HG02981 (cell line): Measurements from ENCODE around the gene WEE2.
"Not testable (repeated sequence)": the region's sequence is repeated elsewhere in the genome, so short reads cannot be mapped to it uniquely, and the experiment has no call there.

Experiments
- ATAC-seq: cut with Tn5 transposase; IDR thresholded peaks from one replicate; pipeline ENCODE4 v1.9.1; 2021; ENCODE audit warnings: mild to moderate bottlenecking, moderate library complexity; ENCODE audit not compliant: unreplicated experiment

The WEE2 gene

GRCh38 chr7:141712603-141713255 lies 4.6 kb downstream of the WEE2 start:
- no peak for ATAC-seq

DNA sequence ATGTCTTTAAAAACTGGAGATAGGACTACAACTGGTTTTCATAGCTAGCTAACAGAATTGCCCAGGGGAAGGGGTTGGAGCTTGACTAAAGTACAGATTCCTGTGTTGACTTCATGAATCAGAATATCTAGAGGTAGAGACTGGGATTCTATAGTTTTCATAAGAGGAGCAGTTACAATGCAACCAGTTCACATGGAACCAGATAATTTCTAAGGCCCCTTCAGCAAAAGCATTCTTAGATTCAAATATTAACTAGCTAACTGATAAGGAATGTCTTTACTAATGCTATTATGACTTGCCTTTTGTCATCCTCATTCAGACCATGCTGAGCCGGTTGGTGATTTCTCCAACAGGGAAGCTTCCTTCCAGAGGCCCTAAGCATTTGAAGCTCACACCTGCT lies 5.7 kb downstream of the WEE2 start:
- ATAC-seq, result no peak

DNA sequence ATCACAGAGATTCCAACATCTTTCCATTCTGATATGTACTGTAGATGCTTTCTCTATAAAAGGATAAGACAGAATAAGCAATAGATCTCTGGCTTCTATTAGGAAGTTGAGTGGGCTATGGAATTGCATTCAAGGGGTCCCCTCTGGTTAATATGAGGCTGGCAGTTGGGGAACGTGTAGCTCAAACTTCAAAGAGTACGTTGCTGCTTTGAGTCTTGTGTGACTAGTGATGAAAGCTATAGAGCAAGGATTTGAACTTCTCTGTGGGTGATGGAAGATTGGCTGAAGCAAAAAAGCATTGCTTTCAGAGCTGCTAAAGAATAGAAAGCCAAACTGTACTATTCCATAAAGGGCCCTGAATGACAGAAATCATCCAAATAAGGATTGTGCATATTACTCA lies 6.4 kb downstream of the WEE2 start:
- ATAC-seq, result no peak

- ATAC-seq, result no peak
Measured at GRCh38 chr7:141715018-141715417, 6.9 kb downstream of the WEE2 start.

- ATAC-seq, result no peak
Measured at GRCh38 chr7:141715794-141716689, 7.9 kb downstream of the WEE2 start.

DNA sequence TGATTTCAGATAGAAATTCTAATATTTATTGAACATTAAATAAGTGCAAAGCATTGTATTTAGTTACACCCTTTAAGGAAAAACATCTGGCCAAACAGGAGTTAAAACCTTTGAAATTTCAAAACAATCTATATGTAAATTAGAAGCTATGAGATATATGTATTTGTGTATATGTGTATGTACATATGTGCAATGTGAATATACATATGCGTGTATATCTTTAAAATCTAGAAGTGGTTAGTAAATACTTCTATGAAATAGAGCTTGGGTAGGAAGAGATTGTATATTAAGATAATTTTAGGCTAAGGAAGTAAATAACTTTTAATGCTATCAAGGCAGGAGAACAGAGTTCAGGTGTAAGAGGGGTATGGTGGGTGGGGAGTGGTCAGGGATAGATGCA lies 9.3 kb downstream of the WEE2 start:
- no peak for ATAC-seq

DNA sequence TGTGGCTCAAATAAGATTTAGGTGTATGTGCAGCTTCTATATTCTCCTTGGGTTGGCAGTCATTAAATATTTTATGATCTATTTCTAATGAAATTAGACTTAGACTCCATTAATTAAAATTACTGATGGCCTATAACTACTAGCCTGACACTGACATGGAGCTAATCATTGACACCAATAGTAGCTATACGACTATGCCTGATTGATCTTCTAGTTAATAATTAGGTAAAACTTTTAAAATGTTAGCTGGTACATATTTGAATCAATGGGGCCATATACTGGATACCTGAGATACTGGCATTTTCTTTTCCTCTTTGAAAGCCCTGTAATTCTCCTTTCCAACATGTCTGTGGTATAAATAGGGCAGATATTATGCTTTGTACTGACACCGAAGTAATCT lies 14.4 kb downstream of the WEE2 start:
- ATAC-seq, result peak; percentile 85

- no peak for ATAC-seq
Measured at GRCh38 chr7:141729020-141729419, 20.9 kb downstream of the WEE2 start.

GRCh38 chr7:141731476-141732149 lies 23.5 kb downstream of the WEE2 start:
- ATAC-seq, result no peak

- ATAC-seq, result no peak
Measured at GRCh38 chr7:141737118-141737835, 29.1 kb downstream of the WEE2 start.

DNA sequence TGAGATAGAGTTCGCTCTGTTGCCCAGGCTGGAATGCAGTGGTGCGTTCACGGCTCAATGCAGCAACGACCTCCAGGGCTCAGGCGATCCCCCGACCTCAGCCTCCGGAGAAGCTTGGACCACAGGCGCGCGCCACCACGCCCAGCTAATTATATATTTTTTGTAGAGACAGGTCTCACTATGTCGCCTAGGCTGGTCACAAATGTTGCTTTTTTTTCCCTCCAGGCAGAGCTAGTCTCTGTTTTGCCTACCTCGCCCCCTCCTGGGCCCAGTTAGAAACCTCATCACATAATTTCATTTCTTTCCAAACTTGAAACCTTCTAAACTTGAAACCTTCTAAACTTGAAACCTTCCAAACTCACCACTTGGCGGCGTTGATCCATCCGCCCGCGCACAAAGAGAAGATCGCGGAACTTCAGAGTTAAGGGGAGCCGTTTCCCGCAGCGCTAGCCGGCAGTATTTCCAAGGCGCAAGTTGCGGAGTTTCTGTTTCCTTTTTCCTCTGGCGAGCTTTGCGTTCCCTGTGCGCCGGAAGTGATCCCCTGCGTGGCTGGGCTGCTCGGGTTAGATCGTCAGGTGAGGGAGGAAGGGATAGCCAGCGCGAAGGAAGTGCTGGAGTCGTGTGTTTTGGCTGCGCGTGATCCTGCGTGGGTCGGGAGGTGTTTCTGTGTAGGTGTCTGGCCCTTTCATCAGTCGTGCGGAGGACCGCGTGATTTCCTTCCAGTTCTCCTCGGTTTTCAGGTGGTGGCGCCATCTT lies 29.9 kb downstream of the WEE2 start, which contains the start of gene SSBP1:
SSBP1 (plus strand) TSS at position 523 of the 756 bp plus-strand sequence. CDS start 809 bp downstream, outside the sequence.
- peak; percentile 87 for ATAC-seq

DNA sequence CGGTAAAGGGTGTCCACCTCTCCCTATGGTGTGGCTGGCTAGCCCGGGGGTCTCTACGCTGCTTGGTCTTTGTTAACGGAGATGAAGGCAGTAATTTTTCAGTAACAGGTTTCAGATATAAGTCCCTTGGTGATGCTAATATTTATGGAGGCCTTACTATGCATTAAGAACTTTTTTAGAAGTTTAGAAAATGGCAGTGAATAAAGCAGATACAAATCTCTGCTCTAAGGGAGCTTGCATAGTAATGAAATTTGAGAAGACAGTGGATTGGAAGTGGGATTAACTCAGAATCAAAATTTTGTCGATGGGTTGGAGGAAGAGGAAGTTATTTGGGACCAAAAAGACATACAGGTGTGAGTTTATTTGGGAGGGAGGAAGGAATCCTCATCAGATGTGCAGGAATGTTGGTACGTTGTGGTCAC lies 30.4 kb downstream of the WEE2 start:
- no peak for ATAC-seq

- ATAC-seq, result no peak
Measured at GRCh38 chr7:141739250-141739649, 31.1 kb downstream of the WEE2 start.

DNA sequence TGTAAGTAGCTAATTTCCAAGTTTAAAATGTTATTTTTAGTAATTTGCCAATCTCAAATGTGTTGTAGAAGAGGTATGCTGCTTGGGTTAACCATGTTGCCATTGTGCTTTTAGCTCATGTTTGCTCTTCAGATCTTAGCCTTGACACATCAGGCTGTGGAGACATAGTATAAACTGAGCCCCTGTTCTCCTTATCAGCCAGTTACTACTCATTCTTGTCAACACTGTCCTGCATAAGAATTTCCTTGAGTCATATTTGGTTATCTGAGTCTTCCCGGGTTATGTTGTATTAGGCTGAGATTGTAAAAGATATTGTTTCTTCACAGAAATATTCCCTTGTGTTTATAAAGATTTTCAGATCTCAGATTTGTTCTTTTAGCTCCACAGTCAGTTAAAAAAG lies 34.1 kb downstream of the WEE2 start:
- no peak for ATAC-seq

DNA sequence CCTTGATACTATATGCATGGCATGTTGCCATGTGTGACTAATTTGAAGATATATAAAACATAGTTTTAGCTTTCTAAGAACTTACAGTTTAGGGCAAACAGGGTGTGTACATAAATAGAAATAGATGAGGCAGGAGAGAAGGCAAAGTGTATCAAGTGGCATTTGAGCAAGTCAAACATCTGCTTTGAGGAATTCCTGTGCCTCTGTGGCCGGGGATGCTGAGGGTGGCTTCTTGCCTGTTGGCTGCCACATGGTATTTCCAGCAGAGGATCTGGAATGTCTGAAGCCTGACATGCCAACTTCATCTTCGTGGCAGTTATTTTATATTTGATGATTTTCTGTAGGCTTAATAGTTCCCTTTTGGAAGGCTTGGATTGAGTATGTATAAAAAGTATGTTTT lies 36.0 kb downstream of the WEE2 start:
- no peak for ATAC-seq

- ATAC-seq, result no peak
Measured at GRCh38 chr7:141748396-141748795, 40.2 kb downstream of the WEE2 start.

GRCh38 chr7:141751904-141752303 lies 43.8 kb downstream of the WEE2 start:
- not testable (repeated sequence) for ATAC-seq

GRCh38 chr7:141752634-141753033 lies 44.5 kb downstream of the WEE2 start:
- ATAC-seq, result no peak

- peak; percentile 48 for ATAC-seq
Measured at GRCh38 chr7:141754939-141755338, 46.8 kb downstream of the WEE2 start.

DNA sequence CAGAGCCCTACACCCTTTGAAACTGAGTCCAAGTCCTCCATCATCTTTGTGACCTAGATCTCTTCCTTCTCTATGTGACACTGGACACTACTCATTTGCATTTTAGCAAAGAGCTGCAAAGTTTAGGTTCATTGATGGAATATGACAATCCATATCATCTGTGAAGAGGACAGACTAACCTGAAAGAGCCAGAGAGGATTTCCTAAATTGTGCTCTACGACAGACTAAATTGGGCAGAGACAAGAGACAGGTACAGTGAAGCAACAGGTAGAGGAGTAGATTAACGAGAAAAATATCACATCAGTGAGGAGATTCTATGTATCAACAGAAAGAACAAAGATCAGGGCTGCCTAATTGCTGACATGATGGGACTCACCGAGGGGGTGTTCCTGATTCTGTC lies 55.6 kb downstream of the WEE2 start, which contains the start of gene TAS2R3:
TAS2R3 (plus strand) TSS at position 301 of the 400 bp plus-strand sequence; CDS start at position 363, 62 bp downstream.
- ATAC-seq, result no peak
